Activated B cell treated with CpG ODN at 0.5 μM for 24 hours (primary cell): ENCODE measurements around the gene ADAM20. TPM values are rescaled to one million over a fixed set of nuclear protein-coding genes. Genes with fewer than 3 reads are reported as not detected.

Experiments
- ATAC-seq: fragments of 200-7000 bp; cut with Tn5 transposase; one replicate; pipeline ENCODE4 v1.10.0; 2021; ENCODE audit warnings: low read depth, mild to moderate bottlenecking, moderate library complexity
- CTCF ChIA-PET: fragments of 350-600 bp; sonication (Branson Sonifier 250); formaldehyde crosslinking; loops from one replicate; lab custom pipeline; 2021; ENCODE audit warnings: antibody characterized with exemption; lab: Charles Lee
- POLR2A ChIA-PET: fragments of 350-600 bp; sonication (Branson Sonifier 250); formaldehyde crosslinking; loops from one replicate; lab custom pipeline; 2021; ENCODE audit warnings: antibody characterized with exemption; lab: Charles Lee
- DNase-seq: peaks from one replicate; pipeline ENCODE4 v3.0.0; 2022
- H3K27ac Mint-ChIP-seq: one replicate; pipeline ENCODE4 v1.8.0; 2020; ENCODE audit warnings: mixed read lengths
- H3K27me3 Mint-ChIP-seq: one replicate; pipeline ENCODE4 v1.8.0; 2021; ENCODE audit warnings: mixed read lengths
- H3K36me3 Mint-ChIP-seq: one replicate; pipeline ENCODE4 v1.8.0; 2021; ENCODE audit warnings: low read depth, mixed read lengths
- H3K4me1 Mint-ChIP-seq: one replicate; pipeline ENCODE4 v1.8.0; 2021; ENCODE audit warnings: mixed read lengths
- H3K4me3 Mint-ChIP-seq: one replicate; pipeline ENCODE4 v1.8.0; 2020; ENCODE audit warnings: mild to moderate bottlenecking, mixed read lengths
- H3K9me3 Mint-ChIP-seq: one replicate; pipeline ENCODE4 v1.8.0; 2020; ENCODE audit warnings: mixed read lengths
- intact Hi-C: fragments of 100-400 bp; cut with micrococcal nuclease; formaldehyde crosslinking; loops from one replicate; pipeline ENCODE4 v1.15.1; 2024
- total RNA-seq: library from RNA; stranded (reverse); gene quantifications from 2 replicates; pipeline ENCODE4 v1.2.3, GENCODE V29; 2022
- TF ChIP-seq, protein P1 (sequence below): fragments of 200-600 bp; IDR thresholded peaks from one replicate; pipeline ENCODE4 v1.8.0; 2022; ENCODE audit warnings: antibody characterized with exemption, mild to moderate bottlenecking

The ADAM20 gene
- total RNA-seq, 1 donor from 2014 or later, result 0.84 TPM

DNA sequence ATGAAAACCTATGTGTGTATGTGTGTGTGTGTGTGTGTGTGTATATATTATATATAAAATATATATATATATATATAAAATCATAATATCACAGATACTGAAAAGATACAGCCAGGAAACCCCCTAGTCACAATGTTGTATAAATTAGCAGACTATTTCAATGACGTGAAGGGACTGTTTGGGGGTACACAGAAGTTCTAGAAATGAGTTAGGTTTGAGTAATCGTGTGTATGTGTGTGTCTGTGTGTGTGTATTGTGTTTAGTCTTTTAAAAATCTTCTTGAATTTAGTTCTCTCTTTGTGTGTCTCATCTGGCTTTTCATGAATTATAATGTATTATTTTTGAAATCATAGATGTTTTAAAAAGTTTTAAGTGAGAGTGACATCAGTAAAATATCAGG, 61.0 kb downstream of the ADAM20 start:
- no peaks in the 10 kb centered on the region for H3K4me1 Mint-ChIP-seq
- ChIA-PET POLR2A (no interaction called here), CTCF (no interaction called here)
- ATAC-seq (no peak), DNase-seq (no peak)
- TF ChIP-seq, protein P1, sequence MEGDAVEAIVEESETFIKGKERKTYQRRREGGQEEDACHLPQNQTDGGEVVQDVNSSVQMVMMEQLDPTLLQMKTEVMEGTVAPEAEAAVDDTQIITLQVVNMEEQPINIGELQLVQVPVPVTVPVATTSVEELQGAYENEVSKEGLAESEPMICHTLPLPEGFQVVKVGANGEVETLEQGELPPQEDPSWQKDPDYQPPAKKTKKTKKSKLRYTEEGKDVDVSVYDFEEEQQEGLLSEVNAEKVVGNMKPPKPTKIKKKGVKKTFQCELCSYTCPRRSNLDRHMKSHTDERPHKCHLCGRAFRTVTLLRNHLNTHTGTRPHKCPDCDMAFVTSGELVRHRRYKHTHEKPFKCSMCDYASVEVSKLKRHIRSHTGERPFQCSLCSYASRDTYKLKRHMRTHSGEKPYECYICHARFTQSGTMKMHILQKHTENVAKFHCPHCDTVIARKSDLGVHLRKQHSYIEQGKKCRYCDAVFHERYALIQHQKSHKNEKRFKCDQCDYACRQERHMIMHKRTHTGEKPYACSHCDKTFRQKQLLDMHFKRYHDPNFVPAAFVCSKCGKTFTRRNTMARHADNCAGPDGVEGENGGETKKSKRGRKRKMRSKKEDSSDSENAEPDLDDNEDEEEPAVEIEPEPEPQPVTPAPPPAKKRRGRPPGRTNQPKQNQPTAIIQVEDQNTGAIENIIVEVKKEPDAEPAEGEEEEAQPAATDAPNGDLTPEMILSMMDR, result no peak
- H3K27me3 Mint-ChIP-seq, result no peaks in the 10 kb centered on the region
- H3K4me3 Mint-ChIP-seq, result no peak overlapping the region
- intact Hi-C loops, result no loop called here
- no peaks in the 10 kb centered on the region for H3K9me3 Mint-ChIP-seq
- H3K27ac Mint-ChIP-seq, result no peak overlapping the region
- H3K36me3 Mint-ChIP-seq, result peaks cover 13% of the 10 kb centered on the region

Other genes with a start within 250 kb of the ADAM20 start
- 48.8 and 50.7 TPM in 2 replicates for gene COX16, start 175.3 kb downstream of the ADAM20 start, total RNA-seq
- 14.3 and 16.5 TPM in 2 replicates for gene SYNJ2BP, start 117.9 kb downstream of the ADAM20 start, total RNA-seq
- gene ADAM21, start 82.8 kb downstream of the ADAM20 start, total RNA-seq, result 0.11 and 0.12 TPM in 2 replicates
- 50.5 and 57.0 TPM in 2 replicates for gene MED6, start 65.7 kb upstream of the ADAM20 start, total RNA-seq
- 11.1 and 12.4 TPM in 2 replicates for gene TTC9, start 106.9 kb upstream of the ADAM20 start, total RNA-seq